K562 (cell line): ENCODE data around the gene ENO2. TPM values are rescaled to one million over a fixed set of nuclear protein-coding genes. Genes with fewer than 3 reads are reported as not detected.

Source experiments
- ATAC-seq: fragments of 200-7000 bp; cut with Tn5 transposase; 3 replicates; pipeline ENCODE4 v1.9.1; 2020; ENCODE audit warnings: moderate library complexity
- BruUV-seq: library from RNA; stranded (reverse); fragments of 400-500 nt; replicated peaks from 2 replicates; lab custom pipeline; 2021; lab: Mats Ljungman, UMichigan
- CTCF ChIA-PET: fragments of 300-600 bp; formaldehyde crosslinking; extraction: SDS; loops from one replicate; lab custom pipeline; 2021; ENCODE audit warnings: low intra/inter-chr PET ratio; lab: Yijun Ruan, JAX
- POLR2A ChIA-PET: fragments of 300-600, 350-650 bp; sonication (Branson Sonifier 250); formaldehyde crosslinking; extraction: SDS; loops from one replicate; lab custom pipeline; 2021; ENCODE audit warnings: antibody characterized with exemption, inconsistent platforms; lab: Yijun Ruan, JAX
- DNase-seq, 4 experiments: peaks; one replicate each; pipeline versions ENCODE4 v3.0.0 to v3.0.0-alpha.2; 2011 to 2018; ENCODE audit warnings: low spot score in 3 of 4, mixed read lengths in 3 of 4; ENCODE audit errors: extremely low read depth in 1 of 4
- FAIRE-seq: peaks from 2 replicates; lab custom pipeline; 2011; peaks lifted over from hg19 to GRCh38; lab: Jason Lieb, UNC
- H2AFZ ChIP-seq: 2 replicates; pipeline ENCODE4 v1.6.0; 2011; ENCODE audit warnings: low read depth, low read length, control low read depth, inconsistent platforms
- H3K27ac ChIP-seq: fragments of 200-600 bp; 3 replicates; pipeline ENCODE4 v1.8.0; 2011; ENCODE audit warnings: low read depth, mild to moderate bottlenecking, control low read depth, inconsistent platforms, low read length, moderate library complexity, mixed read lengths; ENCODE audit errors: extremely low read depth
- H3K27me3 ChIP-seq, 2 experiments: fragments of 300-600 bp in 1 of 2; 2 replicates in 1 of 2; 3 replicates in 1 of 2; pipeline versions ENCODE4 v1.6.0 to v1.8.0; 2011; ENCODE audit warnings: inconsistent platforms in 2 of 2, low read length in 2 of 2, mild to moderate bottlenecking in 1 of 2, mixed read lengths in 1 of 2, moderate library complexity in 1 of 2; ENCODE audit not compliant: control insufficient read depth in 2 of 2, insufficient read depth in 2 of 2
- H3K36me3 ChIP-seq: fragments of 300-600 bp; 3 replicates; pipeline ENCODE4 v1.8.0; 2011; ENCODE audit warnings: mild to moderate bottlenecking, low read length, inconsistent platforms; ENCODE audit not compliant: control insufficient read depth, insufficient read depth
- H3K4me1 ChIP-seq, 2 experiments: fragments of 200-600 bp in 1 of 2; replicated peaks in 1 of 2; 2 replicates in 1 of 2; 3 replicates in 1 of 2; pipeline versions ENCODE4 v1.5.1 to v1.8.0; 2011; ENCODE audit warnings: inconsistent platforms in 2 of 2, low read length in 2 of 2, mild to moderate bottlenecking in 1 of 2, mixed read lengths in 1 of 2, moderate library complexity in 1 of 2; ENCODE audit not compliant: control insufficient read depth in 2 of 2, insufficient read depth in 2 of 2
- H3K4me2 ChIP-seq: 2 replicates; pipeline ENCODE4 v1.6.1; 2011; ENCODE audit warnings: low read length, control low read depth, inconsistent platforms, mixed read lengths; ENCODE audit not compliant: insufficient read depth
- H3K4me3 ChIP-seq: fragments of 200-600 bp; sonication (generic), shearing (Covaris generic); 2 replicates; pipeline ENCODE4 v1.5.1; 2016; ENCODE audit warnings: control low read depth, inconsistent platforms
- H3K79me2 ChIP-seq: fragments of 200-600 bp; 3 replicates; pipeline ENCODE4 v1.8.0; 2011; ENCODE audit warnings: low read length, inconsistent platforms; ENCODE audit not compliant: control insufficient read depth, insufficient read depth
- H3K9ac ChIP-seq, 2 experiments: 2 replicates each; pipeline versions ENCODE4 v1.6.0 to v1.6.1; 2011; ENCODE audit warnings: low read depth in 2 of 2, low read length in 2 of 2, control low read depth in 1 of 2, inconsistent platforms in 1 of 2, mild to moderate bottlenecking in 1 of 2, mixed read lengths in 1 of 2; ENCODE audit not compliant: insufficient read depth in 1 of 2
- H3K9me1 ChIP-seq: one replicate; pipeline ENCODE4 v1.6.0; 2011; ENCODE audit warnings: inconsistent platforms, mild to moderate bottlenecking, low read length, moderate library complexity; ENCODE audit not compliant: control insufficient read depth, insufficient read depth
- H3K9me3 ChIP-seq: replicated peaks from 2 replicates; pipeline ENCODE4 v1.5.1; 2011; ENCODE audit warnings: low read depth, low read length, inconsistent platforms; ENCODE audit not compliant: control insufficient read depth, insufficient read depth
- H4K20me1 ChIP-seq: replicated peaks from 2 replicates; pipeline ENCODE4 v1.6.1; 2011; ENCODE audit warnings: low read length, inconsistent platforms, mixed read lengths; ENCODE audit not compliant: control insufficient read depth, insufficient read depth
- NEUROD1 ChIP-seq: fragments of 150-350 bp; IDR thresholded peaks from 2 replicates; pipeline ENCODE4 v1.6.1; 2014; ENCODE audit warnings: borderline replicate concordance, low read length, low read depth; ENCODE audit not compliant: partially characterized antibody
- SIN3A ChIP-seq, 2 experiments: fragments of 150-350 bp in 1 of 2; IDR thresholded peaks; 2 replicates each; pipeline ENCODE4 v1.6.1; 2011 to 2016; ENCODE audit warnings: borderline replicate concordance in 2 of 2, low read depth in 2 of 2, low read length in 2 of 2, mild to moderate bottlenecking in 2 of 2, moderate library complexity in 2 of 2; ENCODE audit not compliant: control insufficient read depth in 1 of 2
- TOE1 ChIP-seq, 2 experiments: fragments of 450-650 bp in 1 of 2; sonication (generic) in 1 of 2; formaldehyde crosslinking in 1 of 2; IDR thresholded peaks; 2 replicates each; pipeline versions ENCODE4 v1.7.1 to v1.8.0; 2016 to 2022; ENCODE audit warnings: borderline replicate concordance in 2 of 2, mild to moderate bottlenecking in 2 of 2, antibody characterized with exemption in 1 of 2, inconsistent platforms in 1 of 2, low read depth in 1 of 2, missing genetic modification reagents in 1 of 2, moderate library complexity in 1 of 2
- ZBTB7A ChIP-seq: IDR thresholded peaks from 2 replicates; pipeline ENCODE4 v1.6.1; 2011; ENCODE audit warnings: low read depth, mild to moderate bottlenecking, low read length, moderate library complexity, borderline replicate concordance; ENCODE audit not compliant: control insufficient read depth
- WGBS: fragments of 100-300 bp; shearing (Covaris generic); methylation state at CpG from one replicate; pipeline ENCODE4 v1.1.6; 2016; ENCODE audit warnings: low coverage, mixed read lengths; ENCODE audit not compliant: insufficient coverage; ENCODE audit errors: missing lambda C conversion rate; 5-methylcytosine and 5-hydroxymethylcytosine counted together
- in situ Hi-C: fragments of 300-500 bp; cut with MboI; formaldehyde crosslinking; loops from 4 replicates; pipeline ENCODE4 v1.15.0; 2018; ENCODE audit warnings: inconsistent platforms, mixed read lengths
- intact Hi-C: fragments of 100-400 bp; cut with micrococcal nuclease; formaldehyde crosslinking; loops from 2 replicates; pipeline ENCODE4 v1.14.2; 2022
- polyA plus RNA-seq, 8 experiments: library from polyadenylated mRNA; depleted of rRNA in 4 of 8; stranded (reverse) in 5 of 8; unstranded in 3 of 8; fragments of >200 nt; fragmentation: Nextera tagmentation in 2 of 8; fragmentation: Illumina TruSeq in 1 of 8; extraction: Ambion mirVana in 2 of 8; extraction: Trizol in 1 of 8; gene quantifications; 2 replicates each; pipeline versions ENCODE4 v1.2.1 to v1.2.3, GENCODE V29; 2011 to 2014; ENCODE audit warnings: inconsistent platforms in 1 of 8, missing spikeins in 1 of 8
- total RNA-seq, 7 experiments: library from RNA; depleted of rRNA in 6 of 7; stranded (reverse); fragments of >200 nt in 6 of 7; fragmentation: Illumina TruSeq in 2 of 7; extraction: Trizol in 2 of 7; gene quantifications; 2 replicates each; pipeline versions ENCODE4 v1.2.1 to v1.2.3, GENCODE V29; 2011 to 2021; ENCODE audit warnings: low replicate concordance in 1 of 7
- TF ChIP-seq, protein P1 (sequence below): sonication (generic); formaldehyde crosslinking; IDR thresholded peaks from 2 replicates; pipeline ENCODE4 v1.8.1; 2023; ENCODE audit warnings: mild to moderate bottlenecking, missing genetic modification reagents

The ENO2 gene
- total and polyA plus RNA-seq, 9 of the 15 experiments (the other 6 are each of a cell fraction or from before 2014, with no cell fraction given): 10.9 to 43.3 (median 21.0) TPM

DNA sequence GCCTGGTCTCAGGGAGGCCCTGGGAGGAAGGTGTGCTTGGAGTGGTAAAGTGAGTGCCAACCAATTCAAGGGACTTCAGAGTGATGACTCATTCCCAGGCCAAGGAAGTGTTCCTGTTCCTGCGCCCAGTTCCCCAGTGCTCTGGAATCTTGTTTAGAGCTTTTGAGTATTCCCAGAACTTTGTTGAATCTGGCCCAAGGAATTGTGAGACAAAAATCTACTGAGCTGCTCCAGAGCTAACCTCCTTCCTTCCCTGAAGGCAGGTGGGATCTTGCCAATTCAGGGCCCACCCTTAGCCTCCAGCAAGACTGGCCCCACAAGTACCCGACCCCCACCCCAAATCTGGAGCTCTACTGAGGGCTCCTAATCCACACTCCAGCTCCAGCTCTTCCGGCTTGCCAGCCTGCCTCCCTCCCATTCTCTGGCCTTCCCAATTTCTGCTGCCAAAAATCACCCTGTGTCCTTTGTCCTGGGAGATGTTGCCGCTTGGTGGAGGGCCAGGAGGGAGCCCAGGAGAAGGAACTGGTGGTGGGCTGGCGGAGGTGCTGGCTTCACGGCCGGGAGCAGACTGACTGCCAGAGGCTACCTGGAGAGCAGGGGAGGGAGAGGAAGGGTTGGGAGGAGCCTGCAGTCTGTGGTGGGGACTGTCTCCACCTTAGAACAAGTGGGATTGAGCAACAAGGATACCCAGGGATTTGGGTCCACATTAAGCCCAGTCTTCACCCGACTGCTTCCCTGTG, 11.3 kb downstream of the ENO2 start:
- Histone ChIP-seq H3K36me3 (peaks cover 9% of the 10 kb centered on the region; the same call in 1 of the 3 replicates), H3K9ac (peak overlapping the region in 1 of 2 experiments; percentile 81; a peak in 2 of 4 replicates), H3K27ac (peak overlapping the region; percentile 39; the same call in 2 of the 3 replicates), H2AFZ (peak overlapping the region; percentile 57; the same call in 1 of the 2 replicates), H3K4me1 (peaks cover 31 to 40% of the 10 kb centered on the region in 2 experiments; a peak in 4 of 5 replicates), H3K4me3 (no peak overlapping the region), H3K27me3 (no peaks in the 10 kb centered on the region), H3K79me2 (peaks cover 28% of the 10 kb centered on the region), H4K20me1 (no peaks in the 10 kb centered on the region), H3K9me3 (no peaks in the 10 kb centered on the region), H3K4me2 (no peak overlapping the region; the same call in 1 of the 2 replicates), H3K9me1 (peaks cover 4% of the 10 kb centered on the region)
- FAIRE-seq (peak; percentile 55), DNase-seq (no peak), ATAC-seq (no peak)
- in situ Hi-C loops: no loop called here
- WGBS: 44% methylated on average over 6 of the region's 8 CpGs
- intact Hi-C loops: loop anchor here (2.0 to 5.0 kb wide), 2 partner anchors 19 to 117 kb away; partner anchors contain the start of gene C12orf57
- CTCF ChIA-PET: no interaction called here
- BruUV-seq: no TSS peak
- no peak for TF ChIP-seq SIN3A (IDR thresholded peaks at IDR 0.05; ENCODE audit: borderline replicate concordance in 2 of 2, control insufficient read depth in 1 of 2, low read depth in 2 of 2, low read length in 2 of 2)
- peak; percentile 35; the same call in 1 of the 2 replicates for TF ChIP-seq TOE1 (IDR thresholded peaks at IDR 0.05; ENCODE audit: borderline replicate concordance)
- TF ChIP-seq TOE1 (CRISPR knock-in tag; IDR thresholded peaks at IDR 0.05; ENCODE audit: borderline replicate concordance, low read depth): no peak
- TF ChIP-seq, protein P1, sequence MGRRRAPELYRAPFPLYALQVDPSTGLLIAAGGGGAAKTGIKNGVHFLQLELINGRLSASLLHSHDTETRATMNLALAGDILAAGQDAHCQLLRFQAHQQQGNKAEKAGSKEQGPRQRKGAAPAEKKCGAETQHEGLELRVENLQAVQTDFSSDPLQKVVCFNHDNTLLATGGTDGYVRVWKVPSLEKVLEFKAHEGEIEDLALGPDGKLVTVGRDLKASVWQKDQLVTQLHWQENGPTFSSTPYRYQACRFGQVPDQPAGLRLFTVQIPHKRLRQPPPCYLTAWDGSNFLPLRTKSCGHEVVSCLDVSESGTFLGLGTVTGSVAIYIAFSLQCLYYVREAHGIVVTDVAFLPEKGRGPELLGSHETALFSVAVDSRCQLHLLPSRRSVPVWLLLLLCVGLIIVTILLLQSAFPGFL (CRISPR knock-in tag): 0 out of 2 replicates have a peak, but pooled peaks have one; percentile 48
- 0 out of 2 replicates have a peak, but pooled peaks have one; percentile 22 for TF ChIP-seq ZBTB7A
- peak; percentile 60 for TF ChIP-seq NEUROD1
- POLR2A ChIA-PET: interaction anchor here (0.6 to 4.0 kb wide), 17 partner anchors 9 to 258 kb away, joined by 3 to 29 read pairs (median 4); partner anchors contain the start of genes C12orf57, RNU7-1 and SPSB2
